Measurements from ENCODE around the gene MAPKBP1. TPM values are rescaled to one million over a fixed set of nuclear protein-coding genes. Genes with fewer than 3 reads are reported as not detected.
"Not testable (repeated sequence)": the region's sequence is repeated elsewhere in the genome, so short reads cannot be mapped to it uniquely, and the experiment has no call there.

The MAPKBP1 gene
- total and polyA plus RNA-seq, 12 donors: 3.4 to 27.2 (median 13.3) TPM

DNA sequence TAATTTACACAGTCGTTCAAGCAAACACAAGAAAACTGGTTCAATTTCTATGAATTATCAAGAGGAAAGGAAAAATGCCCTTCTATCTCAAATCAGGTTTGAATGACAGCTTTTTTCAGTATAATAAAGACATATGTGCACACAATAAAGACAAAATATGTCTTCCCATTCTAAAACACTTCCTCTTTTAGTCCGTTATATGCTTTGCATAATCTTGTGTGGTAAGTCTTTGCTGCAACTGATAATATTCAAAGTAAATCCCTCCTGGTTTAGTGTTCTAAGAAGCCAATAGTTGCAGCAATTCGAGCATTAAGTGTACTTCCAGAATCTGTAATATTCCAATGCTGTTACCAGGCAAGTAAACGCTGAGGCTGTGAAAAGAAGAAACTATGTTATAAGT is 43.7 kb upstream of the MAPKBP1 start:
- peaks cover 0 to 82% (median 15%) of the 10 kb centered on the region in 9 donors for H3K36me3 ChIP-seq
- H3K27me3 ChIP-seq: no peaks in the 10 kb centered on the region
- ATAC-seq (no peak), DNase-seq (no peak)
- H3K27ac ChIP-seq: no peak overlapping the region
- TF ChIP-seq, protein P1, sequence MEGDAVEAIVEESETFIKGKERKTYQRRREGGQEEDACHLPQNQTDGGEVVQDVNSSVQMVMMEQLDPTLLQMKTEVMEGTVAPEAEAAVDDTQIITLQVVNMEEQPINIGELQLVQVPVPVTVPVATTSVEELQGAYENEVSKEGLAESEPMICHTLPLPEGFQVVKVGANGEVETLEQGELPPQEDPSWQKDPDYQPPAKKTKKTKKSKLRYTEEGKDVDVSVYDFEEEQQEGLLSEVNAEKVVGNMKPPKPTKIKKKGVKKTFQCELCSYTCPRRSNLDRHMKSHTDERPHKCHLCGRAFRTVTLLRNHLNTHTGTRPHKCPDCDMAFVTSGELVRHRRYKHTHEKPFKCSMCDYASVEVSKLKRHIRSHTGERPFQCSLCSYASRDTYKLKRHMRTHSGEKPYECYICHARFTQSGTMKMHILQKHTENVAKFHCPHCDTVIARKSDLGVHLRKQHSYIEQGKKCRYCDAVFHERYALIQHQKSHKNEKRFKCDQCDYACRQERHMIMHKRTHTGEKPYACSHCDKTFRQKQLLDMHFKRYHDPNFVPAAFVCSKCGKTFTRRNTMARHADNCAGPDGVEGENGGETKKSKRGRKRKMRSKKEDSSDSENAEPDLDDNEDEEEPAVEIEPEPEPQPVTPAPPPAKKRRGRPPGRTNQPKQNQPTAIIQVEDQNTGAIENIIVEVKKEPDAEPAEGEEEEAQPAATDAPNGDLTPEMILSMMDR (IDR thresholded peaks at IDR 0.05): no peak
- WGBS, 2 donors: 82 to 89% methylated on average over 4 of the region's 4 CpGs
- peaks cover 0 to 8% (median 0%) of the 10 kb centered on the region in 9 donors for H3K4me1 ChIP-seq
- H3K4me3 ChIP-seq: no peak overlapping the region
- intact Hi-C loops (cut with DNase I): no loop called here
- H3K9me3 ChIP-seq: no peaks in the 10 kb centered on the region

DNA sequence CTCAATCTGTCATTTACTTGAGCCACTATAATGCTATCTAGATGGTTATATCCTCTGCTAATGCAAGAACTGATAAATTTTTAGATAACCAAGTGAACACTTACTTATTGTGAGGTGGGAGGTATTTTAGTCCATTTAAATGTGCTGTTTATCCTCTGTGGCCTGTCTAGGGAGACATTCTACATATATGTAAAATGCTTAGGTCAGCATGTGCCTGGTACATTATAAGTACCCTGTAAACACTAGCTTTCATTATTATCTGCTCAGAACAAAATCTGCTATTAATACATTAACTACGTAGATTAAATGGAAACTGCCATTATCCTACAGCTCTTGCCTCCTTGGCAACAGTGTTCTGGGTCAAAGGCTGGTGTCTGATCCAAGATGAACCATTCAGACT is 41.8 kb upstream of the MAPKBP1 start:
- H3K27me3 ChIP-seq: no peaks in the 10 kb centered on the region
- no peaks in the 10 kb centered on the region for H3K9me3 ChIP-seq
- no peak overlapping the region for H3K27ac ChIP-seq
- WGBS, 2 donors: 93% methylated on average over 1 of the region's 1 CpG
- H3K36me3 ChIP-seq: peaks cover 0 to 98% (median 26%) of the 10 kb centered on the region in 9 donors
- H3K4me3 ChIP-seq: no peak overlapping the region
- intact Hi-C loops (cut with DNase I): no loop called here
- no peaks in the 10 kb centered on the region for H3K4me1 ChIP-seq
- ATAC-seq: no peak
- TF ChIP-seq, protein P1 (IDR thresholded peaks at IDR 0.05): no peak
- no peak for DNase-seq

DNA sequence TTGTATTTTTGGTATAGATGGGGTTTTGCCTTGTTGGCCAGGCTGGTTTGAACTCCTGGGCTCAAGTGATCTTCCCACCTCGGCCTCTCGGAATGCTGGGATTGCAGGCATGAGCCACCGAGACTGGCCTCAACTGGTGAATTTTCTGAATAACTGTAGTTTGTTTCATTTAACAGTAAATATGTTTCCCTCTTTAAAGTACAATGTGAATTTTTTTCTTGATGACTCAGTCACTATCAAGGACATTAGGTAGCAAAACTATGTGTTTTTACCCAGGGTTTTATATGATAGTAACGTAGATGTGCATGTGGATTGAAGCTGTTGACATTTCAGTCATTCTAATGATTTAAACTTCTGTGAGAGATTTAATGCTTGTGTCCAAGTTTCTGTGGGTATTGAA is 40.2 kb upstream of the MAPKBP1 start:
- Histone ChIP-seq H3K4me3 (no peak overlapping the region), H3K27me3 (no peaks in the 10 kb centered on the region), H3K36me3 (peaks cover 0 to 100% (median 29%) of the 10 kb centered on the region in 9 donors), H3K4me1 (no peaks in the 10 kb centered on the region), H3K9me3 (no peaks in the 10 kb centered on the region), H3K27ac (no peak overlapping the region)
- ATAC-seq: no peak
- no peak for DNase-seq
- intact Hi-C loops (cut with DNase I): no loop called here
- TF ChIP-seq, protein P1 (IDR thresholded peaks at IDR 0.05): no peak
- WGBS, 2 donors: 94 to 99% methylated on average over 4 of the region's 4 CpGs

DNA sequence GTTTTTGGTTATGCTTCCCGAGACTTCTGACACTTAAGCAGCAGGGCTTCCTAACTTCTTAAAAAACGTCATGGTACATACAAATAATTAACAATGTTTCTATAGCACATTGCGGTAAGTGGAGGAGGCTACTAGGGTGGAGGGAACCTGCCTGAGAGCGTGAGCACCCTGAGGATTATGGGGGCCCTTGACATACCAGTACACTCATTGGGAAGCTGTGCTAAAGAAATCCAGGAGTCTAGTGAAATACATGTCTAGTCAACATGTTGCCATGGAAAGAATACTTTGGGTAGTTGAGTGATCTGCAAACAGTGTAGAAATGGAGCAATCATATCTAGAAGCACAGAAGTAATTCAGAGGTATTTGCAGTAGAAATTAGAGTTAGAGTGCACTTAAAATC is 39.2 kb upstream of the MAPKBP1 start:
- ATAC-seq: no peak
- intact Hi-C loops (cut with DNase I): no loop called here
- Histone ChIP-seq H3K36me3 (peaks cover 0 to 100% (median 29%) of the 10 kb centered on the region in 9 donors), H3K27me3 (no peaks in the 10 kb centered on the region), H3K27ac (no peak overlapping the region), H3K4me1 (no peaks in the 10 kb centered on the region), H3K9me3 (no peaks in the 10 kb centered on the region), H3K4me3 (no peak overlapping the region)
- no peak for DNase-seq
- 94 to 95% methylated on average over 4 of the region's 4 CpGs for WGBS, 2 donors
- TF ChIP-seq, protein P1 (IDR thresholded peaks at IDR 0.05): no peak

DNA sequence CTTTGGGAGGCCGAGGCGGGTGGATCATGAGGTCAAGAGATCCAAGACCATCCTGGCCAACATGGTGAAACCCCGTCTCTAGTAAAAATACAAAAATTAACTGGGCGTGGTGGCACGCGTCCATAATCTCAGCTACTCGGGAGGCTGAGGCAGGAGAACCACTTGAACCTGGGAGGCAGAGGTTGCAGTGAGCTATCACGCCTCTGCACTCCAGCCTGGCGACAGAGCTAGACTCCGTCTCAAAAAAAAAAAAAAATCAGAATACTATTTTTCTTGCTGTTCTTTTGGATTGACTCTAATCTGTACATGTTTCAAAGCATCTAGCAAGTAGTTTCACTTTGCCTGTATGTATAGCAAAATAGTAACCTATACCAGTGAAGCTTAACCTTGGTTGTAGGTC is 38.8 kb upstream of the MAPKBP1 start:
- WGBS, 2 donors: 96 to 97% methylated on average over 10 of the region's 10 CpGs
- DNase-seq; H3K27me3 ChIP-seq; H3K4me1 ChIP-seq; ATAC-seq; H3K4me3 ChIP-seq; H3K9me3 ChIP-seq; intact Hi-C loops (cut with DNase I); H3K27ac ChIP-seq: not testable (repeated sequence)
- peaks cover 0 to 100% (median 29%) of the 10 kb centered on the region in 9 donors for H3K36me3 ChIP-seq

Measured in heart right ventricle (tissue), 16 donors.